ENCODE measurements around the gene THOC5. TPM values are rescaled to one million over a fixed set of nuclear protein-coding genes. Genes with fewer than 3 reads are reported as not detected.
"Not testable (repeated sequence)": the region's sequence is repeated elsewhere in the genome, so short reads cannot be mapped to it uniquely, and the experiment has no call there.

THOC5 gene
- 10 to 100 TPM; 50.6 to 60.6 TPM for total RNA-seq
- polyA plus RNA-seq: 100 to 1,000 TPM in 1 of 2 donors, 10 to 100 TPM in 1; 18.3 to 174 TPM
- long read RNA-seq, donor 1, full-length matches to known transcripts: 32 of 150 reads
- long read RNA-seq, donor 1, partial matches to known transcripts: 17 of 150 reads
- long read RNA-seq, donor 1, other reads (novel, unspliced or antisense): 101 of 150 reads
- long read RNA-seq, donor 2, full-length matches to known transcripts: 9 of 24 reads
- long read RNA-seq, donor 2, partial matches to known transcripts: 1 of 24 reads
- long read RNA-seq, donor 2, other reads (novel, unspliced or antisense): 14 of 24 reads

DNA sequence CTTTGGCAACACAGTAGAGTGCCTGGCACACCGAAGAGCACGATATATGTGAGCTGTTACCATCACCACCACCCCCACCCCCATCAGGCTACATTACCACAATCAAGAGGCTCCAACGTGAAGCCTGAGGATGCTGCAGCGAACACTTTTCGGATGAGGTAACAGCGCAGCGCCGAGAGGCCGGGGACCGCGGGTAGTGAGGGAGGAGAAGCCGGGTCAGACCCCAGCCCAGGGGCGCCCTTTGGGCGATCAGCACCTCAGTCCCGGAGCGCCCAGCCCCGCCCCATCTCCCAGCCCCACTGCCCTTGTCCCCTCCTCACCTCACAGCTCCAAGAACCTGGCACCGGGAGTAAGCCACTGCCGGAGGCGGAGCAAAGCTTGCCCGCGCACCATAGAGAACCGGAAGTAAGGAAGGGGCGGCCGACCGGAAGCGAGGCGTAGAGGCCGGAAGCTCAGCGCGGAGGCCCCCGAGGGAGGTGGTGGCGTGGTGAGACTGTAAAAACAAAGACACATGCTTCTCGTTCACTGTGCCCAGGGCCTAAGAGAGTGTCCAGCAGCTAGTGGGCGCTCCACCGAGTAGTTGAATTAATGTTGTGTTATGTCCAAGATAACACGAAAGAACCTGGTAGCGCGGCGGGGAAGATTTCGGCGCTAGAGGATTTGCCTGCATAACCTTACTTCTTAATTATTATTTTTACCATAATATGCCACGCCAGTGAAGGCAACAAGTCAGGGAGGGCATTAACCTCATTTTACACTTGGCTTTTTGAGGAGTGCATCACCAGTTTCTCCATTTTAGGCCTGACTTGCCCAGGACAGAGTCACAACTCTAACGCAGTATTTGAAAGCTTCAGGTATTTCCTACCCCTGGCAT, at the start of gene THOC5:
TSS of gene THOC5 (minus strand) at position 407 of the 874 bp plus-strand sequence. CDS start 4,610 bp downstream, outside the sequence.
- intact Hi-C loops (cut with DNase I): no loop called here
- H3K36me3 ChIP-seq (ENCODE audit: control insufficient read depth in 1 of 2, insufficient read depth in 2 of 2, low read length in 1 of 2): peaks cover 0 to 3% of the 10 kb centered on the region in 2 donors
- 0% methylated on average over 44 of the region's 44 CpGs for WGBS, 2 donors

DNA sequence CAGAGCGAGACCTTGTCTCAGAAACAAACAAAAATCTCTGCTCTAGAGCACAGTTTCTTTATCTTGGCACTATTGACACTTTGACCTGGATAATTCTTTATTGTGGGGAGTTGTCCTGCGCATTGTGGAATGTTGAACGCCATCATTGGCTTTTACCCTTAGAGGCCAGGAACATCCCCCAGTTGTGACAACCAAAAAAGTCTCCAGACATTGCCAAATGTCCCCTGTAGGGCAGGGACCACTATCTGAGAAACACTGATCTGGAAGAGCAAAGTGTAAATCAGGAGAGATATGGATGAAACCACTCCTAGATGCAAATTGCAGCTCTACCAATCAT, 45.1 kb upstream of the THOC5 start:
- Histone ChIP-seq H3K36me3 (ENCODE audit: control insufficient read depth in 1 of 2, insufficient read depth in 2 of 2, low read length in 1 of 2) (no peaks in the 10 kb centered on the region), H3K27ac (ENCODE audit: low read depth in 1 of 2, low read length in 2 of 2) (no peak overlapping the region), H3K4me1 (ENCODE audit: control insufficient read depth in 1 of 2, insufficient read depth in 2 of 2, low read length in 2 of 2) (no peaks in the 10 kb centered on the region), H3K4me3 (ENCODE audit: low read length in 2 of 2) (no peak overlapping the region), H3K9me3 (ENCODE audit: control insufficient read depth, low read length) (no peaks in the 10 kb centered on the region), H3K27me3 (ENCODE audit: control insufficient read depth in 1 of 2, insufficient read depth in 2 of 2, low read length in 1 of 2) (no peaks in the 10 kb centered on the region)
- ATAC-seq (ENCODE audit: low FRiP score) (no peak), DNase-seq (no peak)
- intact Hi-C loops (cut with DNase I): no loop called here
- WGBS, 2 donors: 91% methylated on average over 3 of the region's 3 CpGs

More for the DNA sequence above, at the start of gene THOC5:
- DNase-seq: peak; percentile 96 to 97
- no peaks in the 10 kb centered on the region for H3K27me3 ChIP-seq (ENCODE audit: control insufficient read depth in 1 of 2, insufficient read depth in 2 of 2, low read length in 1 of 2)
- ATAC-seq (ENCODE audit: low FRiP score): peak; percentile 98
- H3K9me3 ChIP-seq (ENCODE audit: control insufficient read depth, low read length): no peaks in the 10 kb centered on the region
- no peaks in the 10 kb centered on the region for H3K4me1 ChIP-seq (ENCODE audit: control insufficient read depth in 1 of 2, insufficient read depth in 2 of 2, low read length in 2 of 2)
- peak within 1 kb of the TSS; percentile 67 to 78 for H3K4me3 ChIP-seq (ENCODE audit: low read length in 2 of 2)
- H3K27ac ChIP-seq (ENCODE audit: low read depth in 1 of 2, low read length in 2 of 2): peak within 1 kb of the TSS in 1 of 2 donors; percentile 43

DNA sequence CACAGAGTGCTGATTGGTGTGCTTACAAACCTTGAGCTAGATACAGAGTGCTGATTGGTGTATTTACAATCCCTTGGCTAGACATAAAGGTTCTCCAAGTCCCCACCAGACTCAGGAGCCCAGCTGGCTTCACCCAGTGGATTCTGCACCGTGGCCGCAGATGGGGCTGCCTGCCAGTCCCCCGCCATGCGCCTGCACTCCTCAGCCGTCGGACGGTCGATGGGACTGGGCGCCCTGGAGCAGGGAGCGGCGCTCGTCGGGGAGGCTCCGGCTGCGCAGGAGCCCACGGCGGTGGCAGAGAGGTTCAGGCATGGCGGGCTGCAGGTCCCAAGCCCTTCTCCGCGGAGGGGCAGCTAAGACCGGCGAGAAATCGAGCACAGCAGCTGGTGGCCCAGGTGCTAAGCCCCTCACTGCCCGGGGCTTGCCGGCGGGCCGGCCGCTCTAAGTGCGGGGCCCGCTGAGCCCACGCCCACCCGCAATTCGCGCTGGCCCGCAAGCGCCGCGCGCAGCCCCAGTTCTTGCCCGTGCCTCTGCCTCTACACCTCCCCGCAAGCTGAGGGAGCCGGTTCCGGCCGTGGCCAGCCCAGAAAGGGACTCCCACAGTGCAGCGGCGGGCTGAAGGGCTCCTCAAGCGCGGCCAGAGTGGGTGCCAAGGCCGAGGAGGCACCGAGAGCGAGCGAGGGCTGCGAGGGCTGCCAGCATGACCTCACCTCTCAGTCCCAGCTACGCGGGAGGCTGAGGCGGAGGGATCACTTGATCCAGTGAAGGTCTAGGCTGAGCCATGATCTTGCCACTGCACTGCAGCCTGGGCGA, 44.5 kb upstream of the THOC5 start:
- H3K4me3 ChIP-seq (ENCODE audit: low read length in 2 of 2); H3K27me3 ChIP-seq (ENCODE audit: control insufficient read depth in 1 of 2, insufficient read depth in 2 of 2, low read length in 1 of 2); H3K4me1 ChIP-seq (ENCODE audit: control insufficient read depth in 1 of 2, insufficient read depth in 2 of 2, low read length in 2 of 2); H3K9me3 ChIP-seq (ENCODE audit: control insufficient read depth, low read length); intact Hi-C loops (cut with DNase I); H3K27ac ChIP-seq (ENCODE audit: low read depth in 1 of 2, low read length in 2 of 2); ATAC-seq (ENCODE audit: low FRiP score); DNase-seq; H3K36me3 ChIP-seq (ENCODE audit: control insufficient read depth in 1 of 2, insufficient read depth in 2 of 2, low read length in 1 of 2): not testable (repeated sequence)
- WGBS, 2 donors: 86 to 91% methylated on average over 49 to 57 of the region's 57 CpGs

DNA sequence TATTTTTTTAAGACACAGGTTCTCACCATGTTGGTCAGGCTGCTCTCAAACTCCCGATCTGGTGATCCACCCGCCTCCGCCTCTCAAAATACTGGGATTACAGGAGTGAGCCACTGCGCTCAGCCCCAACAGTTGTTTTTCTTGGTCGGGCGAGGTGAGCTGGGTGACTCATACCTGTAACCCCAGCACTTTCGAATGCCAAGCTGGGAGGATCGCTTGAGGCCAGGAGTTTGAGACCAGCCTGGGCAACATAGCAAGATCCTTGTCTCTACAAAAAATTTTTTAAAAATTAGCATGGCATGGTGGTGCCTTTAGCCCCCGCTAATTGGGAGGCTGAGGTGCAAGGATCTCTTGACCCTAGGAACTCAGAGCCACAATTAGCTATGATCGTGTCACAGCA, 42.9 kb upstream of the THOC5 start:
- WGBS, 2 donors: 84 to 86% methylated on average over 10 of the region's 10 CpGs
- Histone ChIP-seq H3K27ac (ENCODE audit: low read depth in 1 of 2, low read length in 2 of 2) (no peak overlapping the region), H3K27me3 (ENCODE audit: control insufficient read depth in 1 of 2, insufficient read depth in 2 of 2, low read length in 1 of 2) (no peaks in the 10 kb centered on the region), H3K4me3 (ENCODE audit: low read length in 2 of 2) (no peak overlapping the region), H3K9me3 (ENCODE audit: control insufficient read depth, low read length) (no peaks in the 10 kb centered on the region), H3K4me1 (ENCODE audit: control insufficient read depth in 1 of 2, insufficient read depth in 2 of 2, low read length in 2 of 2) (no peaks in the 10 kb centered on the region), H3K36me3 (ENCODE audit: control insufficient read depth in 1 of 2, insufficient read depth in 2 of 2, low read length in 1 of 2) (no peaks in the 10 kb centered on the region)
- DNase-seq (no peak), ATAC-seq (ENCODE audit: low FRiP score) (no peak)
- intact Hi-C loops (cut with DNase I): no loop called here

DNA sequence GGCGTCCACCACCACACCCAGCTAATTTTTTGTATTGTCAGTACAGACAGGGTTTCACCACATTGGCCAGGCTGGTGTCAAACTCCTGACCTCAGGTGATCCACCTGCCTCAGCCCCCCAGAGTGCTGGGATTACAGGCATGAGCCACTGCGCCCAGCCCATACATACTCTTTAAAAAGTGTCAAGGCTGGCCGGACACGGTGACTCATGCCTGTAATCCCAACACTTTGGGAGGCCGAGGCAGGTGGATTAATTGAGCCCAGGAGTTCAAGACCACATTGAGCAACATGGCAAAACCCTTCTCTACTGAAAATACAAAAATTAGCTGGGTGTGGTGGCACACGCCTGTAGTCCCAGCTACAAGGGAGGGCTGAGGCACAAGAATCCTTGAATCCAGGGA, 40.9 kb upstream of the THOC5 start:
- DNase-seq; H3K27me3 ChIP-seq (ENCODE audit: control insufficient read depth in 1 of 2, insufficient read depth in 2 of 2, low read length in 1 of 2); H3K9me3 ChIP-seq (ENCODE audit: control insufficient read depth, low read length); intact Hi-C loops (cut with DNase I); H3K4me3 ChIP-seq (ENCODE audit: low read length in 2 of 2); H3K4me1 ChIP-seq (ENCODE audit: control insufficient read depth in 1 of 2, insufficient read depth in 2 of 2, low read length in 2 of 2); H3K27ac ChIP-seq (ENCODE audit: low read depth in 1 of 2, low read length in 2 of 2); H3K36me3 ChIP-seq (ENCODE audit: control insufficient read depth in 1 of 2, insufficient read depth in 2 of 2, low read length in 1 of 2); ATAC-seq (ENCODE audit: low FRiP score): not testable (repeated sequence)
- WGBS, 2 donors: 91 to 94% methylated on average over 6 of the region's 6 CpGs

DNA sequence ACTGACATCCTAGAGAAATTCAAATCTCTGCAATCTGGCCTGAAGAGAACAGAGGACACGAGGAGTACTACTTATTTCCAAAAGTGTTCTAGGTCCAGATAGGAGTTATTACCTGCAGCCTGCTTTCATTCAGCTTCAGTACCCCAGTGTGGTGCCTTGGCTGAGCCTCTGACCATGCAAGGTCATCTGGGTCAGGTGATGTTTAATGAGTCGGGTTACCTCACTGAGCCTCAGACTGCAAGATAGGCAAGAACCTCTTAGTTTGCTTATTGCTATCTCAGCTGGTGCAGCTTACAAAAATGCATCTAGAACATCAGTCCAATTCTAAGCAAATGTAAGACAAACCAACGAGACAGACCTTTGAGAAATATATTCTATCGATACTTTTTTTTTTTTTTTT, 40.4 kb upstream of the THOC5 start:
- intact Hi-C loops (cut with DNase I): no loop called here
- ATAC-seq (ENCODE audit: low FRiP score) (no peak), DNase-seq (no peak)
- Histone ChIP-seq H3K27me3 (ENCODE audit: control insufficient read depth in 1 of 2, insufficient read depth in 2 of 2, low read length in 1 of 2) (no peaks in the 10 kb centered on the region), H3K4me3 (ENCODE audit: low read length in 2 of 2) (no peak overlapping the region), H3K27ac (ENCODE audit: low read depth in 1 of 2, low read length in 2 of 2) (no peak overlapping the region), H3K9me3 (ENCODE audit: control insufficient read depth, low read length) (no peaks in the 10 kb centered on the region), H3K4me1 (ENCODE audit: control insufficient read depth in 1 of 2, insufficient read depth in 2 of 2, low read length in 2 of 2) (no peaks in the 10 kb centered on the region), H3K36me3 (ENCODE audit: control insufficient read depth in 1 of 2, insufficient read depth in 2 of 2, low read length in 1 of 2) (no peaks in the 10 kb centered on the region)
- WGBS, 2 donors: 80 to 83% methylated on average over 4 of the region's 4 CpGs

DNA sequence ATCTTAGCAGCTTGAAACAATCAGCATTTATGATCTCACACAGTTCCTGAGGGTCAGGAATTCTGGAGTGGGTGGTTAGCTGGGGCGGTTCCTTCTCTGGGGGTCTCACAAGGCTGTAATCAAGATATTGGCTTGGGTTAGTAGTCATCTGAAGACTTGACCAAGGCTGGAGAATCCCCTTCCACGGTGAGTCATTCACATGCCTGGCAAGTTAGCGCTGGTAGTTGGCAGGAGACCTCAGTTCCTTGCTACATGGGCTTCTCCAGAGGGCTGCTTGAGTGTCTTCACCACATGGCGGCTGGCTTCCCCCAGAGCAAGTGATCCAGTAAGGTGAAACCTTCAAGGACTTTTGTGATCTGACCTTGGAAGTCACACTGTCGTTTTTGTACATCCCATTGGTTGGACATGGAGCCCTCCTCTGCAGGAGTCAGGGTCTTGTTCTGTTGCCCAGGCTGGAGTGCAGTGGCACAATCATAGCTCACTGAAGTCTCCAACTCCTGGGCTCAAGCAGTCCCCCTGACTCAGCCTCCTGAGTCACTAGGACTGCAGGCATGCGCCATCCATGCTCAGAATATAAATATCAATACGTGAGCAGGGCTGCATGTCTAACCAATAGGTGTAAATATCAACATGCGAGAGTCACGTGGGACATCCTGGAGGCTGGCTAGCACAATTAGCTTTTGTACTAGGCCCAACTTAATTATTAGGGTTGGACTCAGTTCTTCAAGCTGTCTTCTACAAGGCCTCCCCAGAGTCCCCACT, 34.6 kb upstream of the THOC5 start:
- ATAC-seq (ENCODE audit: low FRiP score) (no peak), DNase-seq (no peak)
- intact Hi-C loops (cut with DNase I): no loop called here
- no peaks in the 10 kb centered on the region for H3K4me1 ChIP-seq (ENCODE audit: control insufficient read depth in 1 of 2, insufficient read depth in 2 of 2, low read length in 2 of 2)
- no peak overlapping the region for H3K27ac ChIP-seq (ENCODE audit: low read depth in 1 of 2, low read length in 2 of 2)
- no peak overlapping the region for H3K4me3 ChIP-seq (ENCODE audit: low read length in 2 of 2)
- no peaks in the 10 kb centered on the region for H3K36me3 ChIP-seq (ENCODE audit: control insufficient read depth in 1 of 2, insufficient read depth in 2 of 2, low read length in 1 of 2)
- H3K27me3 ChIP-seq (ENCODE audit: control insufficient read depth in 1 of 2, insufficient read depth in 2 of 2, low read length in 1 of 2): no peaks in the 10 kb centered on the region
- 72 to 73% methylated on average over 9 of the region's 9 CpGs for WGBS, 2 donors
- no peaks in the 10 kb centered on the region for H3K9me3 ChIP-seq (ENCODE audit: control insufficient read depth, low read length)

DNA sequence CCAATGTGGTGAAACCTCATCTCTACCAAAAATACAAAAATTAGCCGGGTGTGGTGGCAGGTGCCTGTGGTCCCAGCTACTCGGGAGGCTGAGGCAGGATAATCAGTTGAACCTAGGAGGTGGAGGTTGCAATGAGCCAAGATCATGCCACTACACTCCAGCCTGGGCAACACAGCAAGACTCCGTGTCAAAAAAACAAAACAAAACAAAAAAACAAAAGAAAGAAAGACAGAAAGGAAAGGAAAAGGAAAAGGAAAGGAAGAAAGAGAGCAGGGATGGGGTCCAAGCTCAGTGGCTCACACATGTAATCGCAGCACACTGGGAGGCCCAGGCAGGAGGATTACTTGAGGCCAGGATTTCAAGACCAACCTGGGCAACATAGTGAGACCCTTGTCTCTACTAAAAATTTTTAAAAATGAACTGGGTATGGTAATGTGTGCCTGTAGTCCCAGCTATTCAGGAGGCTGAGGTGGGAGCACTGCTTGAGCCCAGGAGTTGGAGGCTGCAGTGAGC, 32.7 kb upstream of the THOC5 start:
- 90 to 93% methylated on average over 4 of the region's 4 CpGs for WGBS, 2 donors
- H3K27me3 ChIP-seq (ENCODE audit: control insufficient read depth in 1 of 2, insufficient read depth in 2 of 2, low read length in 1 of 2); DNase-seq; H3K27ac ChIP-seq (ENCODE audit: low read depth in 1 of 2, low read length in 2 of 2); H3K9me3 ChIP-seq (ENCODE audit: control insufficient read depth, low read length); H3K36me3 ChIP-seq (ENCODE audit: control insufficient read depth in 1 of 2, insufficient read depth in 2 of 2, low read length in 1 of 2); intact Hi-C loops (cut with DNase I); H3K4me3 ChIP-seq (ENCODE audit: low read length in 2 of 2); H3K4me1 ChIP-seq (ENCODE audit: control insufficient read depth in 1 of 2, insufficient read depth in 2 of 2, low read length in 2 of 2); ATAC-seq (ENCODE audit: low FRiP score): not testable (repeated sequence)

Measured in aorta (tissue), 5 donors.